DND-41 (cell line): ENCODE measurements around the gene MSGN1.

Experiments
- CTCF ChIP-seq: IDR thresholded peaks from 2 replicates; pipeline ENCODE4 v1.5.1; 2012; ENCODE audit warnings: borderline replicate concordance, low read length, moderate library complexity, mild to moderate bottlenecking; ENCODE audit not compliant: poor library complexity, severe bottlenecking; ENCODE audit errors: extremely low read depth
- EZH2 ChIP-seq: IDR thresholded peaks from 3 replicates; pipeline ENCODE4 v1.6.1; 2012; ENCODE audit warnings: borderline replicate concordance, low read depth, mild to moderate bottlenecking, moderate library complexity, low read length, inconsistent platforms; ENCODE audit not compliant: severe bottlenecking

GRCh38 chr2:17839959-17840358 is 23.7 kb downstream of the MSGN1 start:
- TF ChIP-seq CTCF = no peak
- TF ChIP-seq EZH2 = no peak
